HG03060 (cell line): ENCODE measurements around the gene MAN1C1.

ENCODE experiments used
- ATAC-seq: cut with Tn5 transposase; IDR thresholded peaks from one replicate; pipeline ENCODE4 v1.9.1; 2021; ENCODE audit warnings: low read depth, moderate number of reproducible peaks; ENCODE audit not compliant: unreplicated experiment

MAN1C1 gene

GRCh38 chr1:25675729-25676476 is 59.3 kb downstream of the MAN1C1 start:
- no peak for ATAC-seq

- no peak for ATAC-seq
Observed at GRCh38 chr1:25676488-25676887, 59.9 kb downstream of the MAN1C1 start.

DNA sequence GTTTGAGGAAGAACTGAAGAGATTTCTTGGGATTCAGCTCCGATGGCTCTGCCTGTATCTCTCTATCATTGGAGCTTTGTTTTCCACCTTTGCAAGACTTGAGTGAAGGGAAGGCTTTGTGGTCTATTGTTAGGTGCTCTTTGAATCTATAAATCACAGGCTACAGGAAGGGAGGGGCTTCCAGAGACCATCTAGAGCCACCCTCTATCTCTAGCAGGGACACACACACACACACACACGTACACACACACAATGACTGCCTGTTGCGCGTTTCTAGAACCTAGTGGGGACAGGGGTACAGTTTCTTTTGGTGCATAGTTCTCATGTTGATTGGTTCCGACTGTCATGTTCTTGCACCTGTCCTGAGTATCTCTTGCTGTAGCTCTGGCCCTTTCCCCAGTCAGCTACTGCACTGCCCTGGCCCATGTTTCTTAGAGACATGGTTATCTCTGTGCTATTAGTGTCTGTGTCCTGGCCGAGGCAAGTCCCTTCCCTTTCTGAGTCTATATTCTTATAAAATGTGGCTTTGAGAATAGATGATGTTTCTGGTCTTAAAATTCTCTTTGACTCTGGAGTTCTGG is 60.7 kb downstream of the MAN1C1 start:
- no peak for ATAC-seq

GRCh38 chr1:25679171-25679570 is 62.6 kb downstream of the MAN1C1 start:
- no peak for ATAC-seq

DNA sequence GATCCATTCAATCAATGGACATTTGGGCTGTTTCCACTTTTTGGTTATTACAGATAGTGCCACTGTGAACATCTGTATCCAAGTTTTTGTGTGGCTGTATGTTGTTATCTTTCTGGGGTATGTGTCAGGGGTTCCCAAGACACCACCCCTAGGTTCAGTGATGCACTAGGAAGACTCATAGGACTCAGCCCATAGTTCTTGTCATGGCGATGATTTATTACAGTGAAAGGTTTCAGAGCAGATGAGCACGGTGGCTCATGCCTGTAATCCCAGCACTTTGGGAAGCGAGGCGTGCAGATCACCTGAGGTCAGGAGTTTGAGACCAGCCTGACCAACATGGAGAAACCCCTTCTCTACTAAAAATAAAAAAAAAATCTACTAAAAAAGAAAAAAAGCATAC is 64.1 kb downstream of the MAN1C1 start:
- ATAC-seq = no peak

GRCh38 chr1:25682059-25682601 is 65.5 kb downstream of the MAN1C1 start:
- no peak for ATAC-seq

DNA sequence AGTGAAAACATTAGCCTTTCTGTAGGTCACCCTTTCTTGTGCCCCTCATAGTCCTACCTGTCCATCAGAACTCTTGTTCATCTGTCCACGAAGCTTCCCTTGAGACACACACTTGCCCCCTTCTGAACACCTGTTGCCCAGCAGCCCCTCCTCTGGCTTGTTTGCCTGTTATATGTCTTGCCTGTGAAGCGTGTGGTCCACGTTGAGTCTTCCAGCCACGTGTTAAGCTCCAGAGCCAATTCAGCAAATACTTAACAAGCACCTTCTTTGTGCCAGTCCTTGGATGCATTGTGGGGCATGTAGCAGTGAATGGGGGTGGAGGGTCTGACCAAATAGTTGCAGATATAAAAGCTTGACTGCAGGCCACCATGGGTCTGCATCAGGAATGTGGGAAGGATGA is 66.6 kb downstream of the MAN1C1 start:
- ATAC-seq = no peak

GRCh38 chr1:25683731-25684130 is 67.1 kb downstream of the MAN1C1 start:
- no peak for ATAC-seq

DNA sequence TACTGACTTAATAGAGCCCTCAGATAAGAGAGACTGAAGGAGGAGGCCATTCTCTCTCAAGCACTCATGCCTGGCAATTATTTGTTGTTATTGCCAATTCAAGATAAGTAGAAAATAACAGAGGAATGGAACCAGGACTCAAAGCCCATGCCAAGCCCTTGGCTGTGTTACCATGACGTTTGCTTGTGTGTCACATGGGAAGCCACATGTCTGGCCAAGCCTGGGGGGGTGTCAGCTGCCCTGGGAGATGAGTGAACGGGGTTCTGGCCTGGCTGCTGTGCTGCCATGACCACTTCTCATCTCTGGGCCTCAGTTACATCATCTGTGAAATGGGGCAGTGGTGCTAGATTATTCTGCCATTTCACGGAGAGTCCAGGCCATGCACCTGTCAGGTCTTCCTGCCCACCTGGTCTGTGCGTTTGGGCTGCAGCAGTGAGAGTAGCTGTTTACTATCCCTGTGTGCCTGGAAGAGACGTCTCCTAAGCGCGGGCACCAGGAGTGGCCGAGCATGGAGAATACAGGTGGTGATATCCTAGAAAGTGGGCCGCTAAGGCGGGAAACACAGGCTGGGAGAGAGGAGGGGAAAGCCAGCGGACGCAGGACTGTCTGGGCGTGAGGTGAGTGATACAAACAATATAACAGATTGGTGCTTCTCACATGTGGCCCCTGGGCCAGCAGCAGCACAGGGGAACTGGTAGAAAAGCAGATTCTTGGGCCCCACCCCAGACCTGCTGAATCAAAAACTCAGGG is 67.8 kb downstream of the MAN1C1 start:
- ATAC-seq = no peak

DNA sequence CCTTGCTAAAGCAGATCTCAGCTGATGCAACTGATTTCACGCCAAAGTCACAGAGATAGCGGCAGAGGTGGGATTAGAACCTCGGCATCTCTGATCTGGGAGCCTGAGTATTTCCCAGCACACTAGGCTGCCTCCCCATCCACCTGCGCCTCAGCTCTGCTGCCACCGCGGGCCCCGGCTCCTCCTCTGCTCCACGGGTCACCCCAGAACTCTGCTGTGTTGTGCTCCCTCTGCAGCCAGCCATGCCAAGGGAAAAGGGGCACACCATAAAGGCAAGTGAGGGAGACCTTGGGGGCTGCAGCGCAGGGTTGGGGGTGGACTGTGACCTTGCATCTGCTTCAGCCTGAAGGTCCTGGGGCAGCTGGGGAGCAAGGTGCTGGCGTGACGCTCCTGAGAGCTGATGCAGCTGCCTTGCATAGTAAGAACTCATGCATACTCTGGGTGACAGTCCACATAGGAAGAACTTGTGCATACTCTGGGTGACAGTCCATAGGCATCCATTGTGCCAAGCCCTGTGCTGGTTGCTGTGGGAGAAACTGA is 68.7 kb downstream of the MAN1C1 start:
- no peak for ATAC-seq

DNA sequence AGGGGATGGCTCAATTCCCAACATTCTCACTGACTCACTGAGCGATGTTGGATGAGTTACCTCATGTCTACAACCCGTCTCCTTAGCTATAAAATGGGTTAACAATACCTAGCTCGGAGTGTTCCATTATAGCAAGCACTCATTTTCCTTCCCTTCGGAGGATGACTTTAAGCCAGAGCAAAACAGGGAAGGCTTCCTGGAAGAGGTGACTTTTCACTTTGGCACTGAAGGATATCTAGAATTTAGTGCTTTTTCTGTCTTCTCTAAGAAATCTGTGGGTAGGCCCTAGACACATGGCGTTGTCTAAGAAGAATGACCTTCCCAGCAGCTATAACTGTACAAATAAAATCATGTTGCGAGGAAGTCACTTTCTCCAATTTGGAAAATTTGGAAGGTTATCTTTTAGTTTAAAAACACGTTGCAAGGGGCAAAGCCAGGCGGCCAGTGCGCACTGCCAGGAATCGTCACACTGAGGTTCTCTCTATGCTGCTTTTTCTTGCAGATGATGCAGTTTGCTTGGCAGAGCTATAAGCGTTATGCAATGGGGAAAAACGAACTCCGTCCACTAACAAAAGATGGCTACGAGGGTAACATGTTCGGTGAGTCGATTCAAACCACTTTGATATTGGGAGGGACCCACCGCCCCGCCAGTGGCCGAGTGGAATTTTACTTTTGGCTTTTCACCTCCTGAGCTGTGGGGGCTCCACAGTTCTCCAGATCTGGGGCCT is 69.5 kb downstream of the MAN1C1 start:
- ATAC-seq = no peak

DNA sequence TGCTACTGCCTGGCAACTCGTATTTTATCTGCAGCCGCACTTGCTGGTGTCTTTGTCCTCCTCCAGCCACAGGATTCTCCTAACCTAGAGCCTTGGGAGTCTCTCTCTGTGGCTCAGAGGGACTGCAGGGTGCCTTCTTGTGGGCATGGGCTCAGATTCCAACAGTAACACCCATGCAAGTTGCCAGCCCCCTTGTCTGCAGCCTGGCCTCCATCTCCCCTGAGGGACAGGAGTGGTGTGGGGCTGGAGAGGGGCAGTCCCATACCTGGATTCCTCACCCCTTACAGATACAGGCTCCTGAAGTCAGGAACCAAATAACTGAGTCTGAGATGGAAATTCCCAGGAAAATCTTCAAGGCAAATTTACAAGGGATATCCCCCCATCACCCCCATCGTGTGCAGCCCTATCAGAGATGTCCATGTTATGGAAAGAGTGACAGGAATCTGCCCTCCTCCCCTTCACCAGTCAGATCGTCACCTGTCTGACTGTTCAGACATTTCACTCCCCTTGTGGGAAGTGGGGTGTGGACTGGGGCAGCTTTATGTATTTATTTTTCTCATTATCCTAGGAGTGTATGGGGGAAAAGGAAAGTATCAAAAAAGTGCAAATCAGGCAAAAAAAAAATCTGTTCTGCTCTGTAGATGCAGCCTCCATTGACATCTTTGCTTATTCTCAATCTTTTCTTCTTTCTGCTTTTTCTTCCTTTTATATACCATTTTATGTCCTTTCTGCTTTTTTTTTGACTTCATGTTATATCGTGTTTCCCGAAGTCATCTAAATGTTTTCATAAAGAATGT is 70.8 kb downstream of the MAN1C1 start:
- ATAC-seq = no peak

DNA sequence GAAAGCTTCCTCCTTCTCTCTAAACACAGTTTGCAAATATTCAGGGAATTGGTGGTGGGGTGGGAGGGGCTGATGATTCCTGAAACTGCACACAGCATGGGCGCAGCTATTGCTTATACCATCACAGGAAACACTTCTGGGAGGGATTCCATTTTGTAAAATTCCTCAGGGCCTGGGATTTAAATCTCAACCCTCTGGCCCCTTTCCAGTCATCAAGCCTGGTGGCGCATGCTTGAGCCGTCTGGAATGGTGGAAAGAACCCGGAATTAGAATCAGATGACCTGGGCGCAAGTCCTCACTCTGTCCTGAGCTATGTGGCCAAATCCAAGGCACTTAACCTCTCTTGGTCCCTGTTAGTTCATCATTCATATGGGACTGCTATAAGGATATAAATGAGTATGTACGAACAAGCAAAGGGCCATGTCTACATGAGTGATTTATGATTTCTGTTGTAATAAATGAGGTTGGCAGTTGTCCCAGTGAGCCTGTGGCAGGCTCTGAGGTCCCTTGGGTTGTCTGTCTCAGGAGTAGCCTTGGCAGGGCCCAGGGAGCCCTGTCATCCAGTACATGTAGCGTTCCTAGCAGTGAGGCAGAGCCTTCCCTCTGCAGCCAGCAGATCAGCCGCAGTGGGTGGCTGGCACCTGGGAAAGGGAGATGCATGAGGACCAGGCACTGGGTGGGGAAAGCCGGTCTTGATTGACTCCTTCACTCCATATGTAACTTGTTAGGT is 72.0 kb downstream of the MAN1C1 start:
- ATAC-seq = no peak

DNA sequence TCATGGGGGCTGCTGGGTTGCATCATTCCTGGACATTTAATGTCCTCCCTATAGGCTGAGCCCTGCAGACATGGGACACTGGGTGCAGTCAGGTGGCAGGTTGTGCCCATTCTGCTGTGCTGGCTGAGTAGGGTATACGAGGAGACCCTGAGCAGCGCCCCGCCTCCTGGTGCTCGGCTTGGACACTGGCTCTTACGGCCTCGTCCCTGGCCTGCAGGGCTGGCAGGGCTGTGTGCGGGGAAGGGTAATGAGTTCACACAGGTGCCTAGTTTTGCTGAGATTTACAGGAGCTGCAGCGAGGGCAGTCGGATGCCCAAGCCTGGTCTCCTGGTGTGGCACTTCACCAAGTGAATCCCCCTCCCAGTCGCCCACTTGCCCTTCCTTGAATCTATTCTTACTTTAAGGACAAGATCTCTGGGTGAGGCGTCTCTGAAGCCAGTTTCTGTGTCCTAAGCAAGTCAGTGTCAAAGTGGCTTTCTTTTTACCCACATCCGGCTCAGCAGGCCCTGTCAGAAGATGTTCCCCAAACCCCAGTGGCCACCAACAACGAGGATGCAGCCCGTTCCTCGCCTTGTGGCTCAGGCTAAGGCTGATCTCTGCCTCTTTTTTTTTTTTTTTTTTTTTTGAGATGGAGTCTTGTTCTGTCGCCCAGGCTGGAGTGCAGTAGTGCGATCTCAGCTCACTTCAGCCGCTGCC is 73.2 kb downstream of the MAN1C1 start:
- no peak for ATAC-seq

GRCh38 chr1:25690396-25690956 is 73.9 kb downstream of the MAN1C1 start:
- ATAC-seq = no peak

GRCh38 chr1:25691211-25691610 is 74.6 kb downstream of the MAN1C1 start:
- ATAC-seq = no peak

GRCh38 chr1:25692560-25692959 is 76.0 kb downstream of the MAN1C1 start:
- no peak for ATAC-seq
